ENCODE measurements around the gene S100P. TPM values are rescaled to one million over a fixed set of nuclear protein-coding genes. Genes with fewer than 3 reads are reported as not detected.

S100P gene
- total and polyA plus RNA-seq, 10 donors: 3.5 to 162 (median 32.4) TPM

DNA sequence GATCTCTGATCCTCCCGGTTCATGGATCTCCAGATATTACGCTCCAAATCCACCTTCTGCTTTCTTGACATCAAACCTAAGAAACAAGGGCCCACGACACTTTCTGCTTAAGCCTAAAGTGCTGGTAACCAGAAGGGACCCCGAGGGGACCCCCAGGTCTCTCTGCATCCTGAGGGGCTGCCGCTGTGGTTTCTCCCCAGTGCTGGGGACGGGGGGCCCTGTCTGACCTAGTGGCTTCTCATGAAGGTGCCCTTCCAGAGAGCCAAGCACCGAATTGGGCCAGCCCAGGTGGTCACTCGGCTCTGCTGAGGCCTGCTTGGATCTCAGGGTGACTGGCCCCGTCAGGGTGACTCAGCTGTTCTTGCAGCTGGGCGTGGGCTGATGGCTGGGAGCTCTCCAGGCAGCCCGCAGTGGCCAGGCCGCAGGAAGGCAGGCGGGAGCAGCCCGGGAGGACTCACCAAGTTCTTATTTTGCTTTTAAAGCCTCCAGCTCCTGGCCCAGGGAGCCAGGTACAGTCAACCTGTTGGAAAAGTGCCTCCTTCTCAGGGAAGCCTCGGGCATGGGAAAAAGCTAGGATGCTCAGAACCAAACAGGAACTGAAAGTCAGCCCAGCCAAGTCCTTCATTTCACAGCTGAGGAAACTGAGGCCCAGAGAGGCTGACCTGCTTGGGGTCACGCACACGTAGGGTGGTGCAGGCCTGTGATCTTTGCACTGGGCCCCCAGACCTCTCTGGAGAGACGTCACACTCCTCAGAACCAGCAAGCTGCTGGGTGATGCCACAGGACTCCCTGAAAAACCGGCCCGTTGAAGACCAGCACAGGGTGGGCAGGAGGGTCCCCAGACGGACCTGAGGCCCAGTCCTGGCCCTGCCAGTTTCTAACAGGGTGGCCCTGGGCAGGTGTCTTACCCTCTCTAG lies 39.0 kb downstream of the S100P start:
- TF ChIP-seq POLR2A (IDR thresholded peaks at IDR 0.05) (no peak), POLR2AphosphoS5 (IDR thresholded peaks at IDR 0.05) (peak in 2 of 3 donors; percentile 31 to 42)
- Histone ChIP-seq H3K27ac (no peak overlapping the region), H3K4me3 (no peak overlapping the region), H3K9me3 (no peaks in the 10 kb centered on the region), H3K27me3 (replicated peaks in 1 of 7) (no peaks in the 10 kb centered on the region), H3K4me1 (peaks cover 0 to 7% (median 3%) of the 10 kb centered on the region in 6 donors), H3K36me3 (no peaks in the 10 kb centered on the region)
- 73 to 79% (median 77%) methylated on average over 9 to 21 of the region's 21 CpGs for WGBS, 5 donors
- DNase-seq: no peak
- intact Hi-C loops (cut with DNase I; ENCODE audit: low total_unique reads): no loop called here

DNA sequence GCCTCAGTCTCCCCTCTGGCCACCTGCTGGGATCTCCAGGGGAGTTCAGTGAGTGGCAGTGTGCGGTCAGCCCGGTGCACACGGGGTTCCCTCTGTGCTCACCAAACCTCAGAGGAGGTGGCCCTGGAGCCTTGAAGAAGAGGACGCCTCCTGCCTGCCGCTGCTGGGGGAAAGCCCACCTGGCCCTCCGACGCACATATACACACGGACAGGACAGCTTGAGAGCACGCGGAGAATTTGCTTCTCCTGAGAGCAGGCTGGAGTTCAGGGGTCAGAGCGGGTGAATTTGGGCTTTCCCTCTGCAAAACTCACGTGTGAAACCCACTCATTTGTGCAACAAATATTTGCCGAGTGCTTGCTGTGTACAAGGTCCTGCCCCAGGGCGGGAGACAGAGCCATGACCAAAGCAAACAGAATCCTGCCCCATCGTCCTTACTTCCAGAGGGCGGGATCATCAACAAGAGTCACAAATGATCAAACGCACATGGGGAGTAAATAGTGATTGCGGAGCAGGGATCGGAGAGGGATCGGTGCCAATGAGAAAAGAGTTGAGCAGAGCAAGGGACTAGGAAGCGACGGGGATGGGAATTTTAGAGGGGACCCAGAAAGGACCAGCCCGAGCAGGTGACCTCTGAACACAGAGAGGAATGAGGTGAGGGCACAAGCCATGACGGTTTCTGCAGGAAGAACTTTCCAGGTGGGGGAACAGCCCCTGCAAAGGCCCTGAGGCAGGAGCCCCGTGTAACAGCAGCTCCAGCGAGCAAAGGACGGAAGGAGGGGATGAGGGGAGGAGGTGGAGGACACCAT lies 39.9 kb downstream of the S100P start:
- Histone ChIP-seq H3K27me3 (replicated peaks in 1 of 7) (no peaks in the 10 kb centered on the region), H3K36me3 (no peaks in the 10 kb centered on the region), H3K4me3 (no peak overlapping the region), H3K4me1 (peaks cover 0 to 6% (median 0%) of the 10 kb centered on the region in 6 donors), H3K9me3 (no peaks in the 10 kb centered on the region), H3K27ac (no peak overlapping the region)
- no peak for DNase-seq
- 85 to 90% (median 89%) methylated on average over 25 to 27 of the region's 27 CpGs for WGBS, 5 donors
- intact Hi-C loops (cut with DNase I; ENCODE audit: low total_unique reads): no loop called here
- TF ChIP-seq, protein P1, sequence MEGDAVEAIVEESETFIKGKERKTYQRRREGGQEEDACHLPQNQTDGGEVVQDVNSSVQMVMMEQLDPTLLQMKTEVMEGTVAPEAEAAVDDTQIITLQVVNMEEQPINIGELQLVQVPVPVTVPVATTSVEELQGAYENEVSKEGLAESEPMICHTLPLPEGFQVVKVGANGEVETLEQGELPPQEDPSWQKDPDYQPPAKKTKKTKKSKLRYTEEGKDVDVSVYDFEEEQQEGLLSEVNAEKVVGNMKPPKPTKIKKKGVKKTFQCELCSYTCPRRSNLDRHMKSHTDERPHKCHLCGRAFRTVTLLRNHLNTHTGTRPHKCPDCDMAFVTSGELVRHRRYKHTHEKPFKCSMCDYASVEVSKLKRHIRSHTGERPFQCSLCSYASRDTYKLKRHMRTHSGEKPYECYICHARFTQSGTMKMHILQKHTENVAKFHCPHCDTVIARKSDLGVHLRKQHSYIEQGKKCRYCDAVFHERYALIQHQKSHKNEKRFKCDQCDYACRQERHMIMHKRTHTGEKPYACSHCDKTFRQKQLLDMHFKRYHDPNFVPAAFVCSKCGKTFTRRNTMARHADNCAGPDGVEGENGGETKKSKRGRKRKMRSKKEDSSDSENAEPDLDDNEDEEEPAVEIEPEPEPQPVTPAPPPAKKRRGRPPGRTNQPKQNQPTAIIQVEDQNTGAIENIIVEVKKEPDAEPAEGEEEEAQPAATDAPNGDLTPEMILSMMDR (IDR thresholded peaks at IDR 0.05 in 8 of 11, conservative IDR thresholded peaks at IDR 0.05 in 3 of 11): no peak
- TF ChIP-seq POLR2AphosphoS5 (IDR thresholded peaks at IDR 0.05) (no peak), POLR2A (IDR thresholded peaks at IDR 0.05) (no peak)

DNA sequence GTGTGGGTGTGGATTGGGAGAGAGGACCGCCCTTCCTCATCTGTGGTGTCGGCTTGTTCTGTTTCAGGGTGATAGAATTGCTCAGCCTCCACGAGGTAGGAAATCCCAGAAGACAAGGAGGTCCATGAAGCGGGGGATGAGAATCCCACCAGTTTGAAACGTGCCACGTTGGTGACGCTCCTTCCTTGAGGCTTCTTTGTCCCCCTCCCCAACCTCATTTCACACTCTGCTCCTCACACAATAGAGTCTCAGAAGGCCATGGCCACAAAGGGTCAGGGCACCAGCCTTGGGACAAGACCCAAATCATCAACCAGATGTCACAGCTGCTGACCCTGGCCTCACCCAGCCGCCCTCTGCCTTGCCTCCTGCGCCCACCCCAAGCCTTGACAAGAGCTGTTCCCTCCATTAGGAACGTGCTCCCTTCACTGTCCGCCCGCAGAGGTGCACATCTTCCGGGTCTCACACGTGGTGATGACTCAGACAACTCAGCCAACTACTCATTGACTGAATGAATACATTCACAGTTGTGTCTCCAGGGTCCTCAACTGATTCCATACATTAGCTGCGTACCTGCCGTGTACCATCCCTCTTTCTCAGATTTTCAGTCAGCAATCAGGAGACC lies 40.6 kb downstream of the S100P start:
- Histone ChIP-seq H3K36me3 (no peaks in the 10 kb centered on the region), H3K4me3 (no peak overlapping the region), H3K27ac (no peak overlapping the region), H3K4me1 (peaks cover 0 to 6% (median 0%) of the 10 kb centered on the region in 6 donors), H3K9me3 (no peaks in the 10 kb centered on the region), H3K27me3 (replicated peaks in 1 of 7) (no peaks in the 10 kb centered on the region)
- DNase-seq: no peak
- intact Hi-C loops (cut with DNase I; ENCODE audit: low total_unique reads): no loop called here
- WGBS, 5 donors: 78 to 84% (median 81%) methylated on average over 16 of the region's 16 CpGs
- no peak for TF ChIP-seq POLR2A (IDR thresholded peaks at IDR 0.05)

DNA sequence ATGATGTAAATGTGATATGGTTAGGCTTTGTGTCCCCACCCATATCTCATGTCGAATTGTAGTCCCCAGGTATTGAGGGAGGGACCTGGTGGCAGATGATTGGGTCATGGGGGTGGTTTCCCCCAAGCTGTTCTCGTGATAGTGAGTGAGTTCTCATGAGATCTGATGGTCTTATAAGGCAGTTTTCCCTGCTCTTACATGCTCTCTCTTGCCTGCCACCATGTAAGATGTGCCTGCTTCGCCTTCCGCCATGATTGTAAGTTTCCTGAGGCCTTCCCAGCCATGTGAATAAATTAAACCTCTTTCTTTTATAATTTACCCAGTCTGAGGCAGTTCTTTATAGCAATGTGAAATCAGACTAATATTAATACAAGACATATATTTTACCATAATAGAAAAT lies 46.2 kb downstream of the S100P start:
- Histone ChIP-seq H3K4me3 (no peak overlapping the region), H3K27me3 (replicated peaks in 1 of 7) (no peaks in the 10 kb centered on the region), H3K9me3 (no peaks in the 10 kb centered on the region), H3K27ac (no peak overlapping the region), H3K36me3 (no peaks in the 10 kb centered on the region), H3K4me1 (no peaks in the 10 kb centered on the region)
- TF ChIP-seq, protein P1 (IDR thresholded peaks at IDR 0.05 in 8 of 11, conservative IDR thresholded peaks at IDR 0.05 in 3 of 11): no peak
- TF ChIP-seq POLR2A (IDR thresholded peaks at IDR 0.05): no peak
- TF ChIP-seq POLR2AphosphoS5 (IDR thresholded peaks at IDR 0.05): no peak
- intact Hi-C loops (cut with DNase I; ENCODE audit: low total_unique reads): loop anchor here (10.0 kb wide), 1 partner anchor 445 kb away; no protein-coding TSS in a partner anchor
- DNase-seq: no peak
- 82 to 95% (median 91%) methylated on average over 4 of the region's 4 CpGs for WGBS, 5 donors

Data from spleen (tissue), 11 donors.